Mesenchymal stem cell (in vitro differentiated cells and primary cell): ENCODE measurements around the gene SDF4.

Source experiments
- DNase-seq: peaks from one replicate; pipeline ENCODE4 v3.0.0-alpha.2; 2013
- H2AFZ ChIP-seq: one replicate; pipeline ENCODE4 v1.6.1; 2013; ENCODE audit warnings: low read depth, mild to moderate bottlenecking, control low read depth, inconsistent platforms, low read length, moderate library complexity
- H2AK5ac ChIP-seq: 2 replicates; pipeline ENCODE4 v1.6.1; 2013; ENCODE audit warnings: low read length, moderate library complexity, mild to moderate bottlenecking, inconsistent platforms; ENCODE audit not compliant: severe bottlenecking
- H2BK120ac ChIP-seq: one replicate; pipeline ENCODE4 v1.6.1; 2013; ENCODE audit warnings: low read depth, mild to moderate bottlenecking, inconsistent platforms, low read length, moderate library complexity
- H2BK12ac ChIP-seq, 2 experiments: one replicate each; pipeline ENCODE4 v1.6.1; 2013; ENCODE audit warnings: inconsistent platforms in 2 of 2, low read length in 2 of 2, mild to moderate bottlenecking in 2 of 2, moderate library complexity in 2 of 2, control low read depth in 1 of 2
- H2BK15ac ChIP-seq: one replicate; pipeline ENCODE4 v1.6.1; 2013; ENCODE audit warnings: mild to moderate bottlenecking, low read depth, inconsistent platforms; ENCODE audit not compliant: poor library complexity, severe bottlenecking
- H2BK5ac ChIP-seq: 2 replicates; pipeline ENCODE4 v1.6.1; 2013; ENCODE audit warnings: low read depth, mild to moderate bottlenecking, low read length, control low read depth, inconsistent platforms; ENCODE audit not compliant: poor library complexity, severe bottlenecking
- H3K14ac ChIP-seq, 2 experiments: one replicate each; pipeline ENCODE4 v1.6.1; 2013; ENCODE audit warnings: inconsistent platforms in 2 of 2, low read length in 2 of 2, control low read depth in 1 of 2, mild to moderate bottlenecking in 1 of 2, moderate library complexity in 1 of 2
- H3K18ac ChIP-seq, 2 experiments: one replicate each; pipeline ENCODE4 v1.6.1; 2013; ENCODE audit warnings: inconsistent platforms in 2 of 2, low read length in 2 of 2, control low read depth in 1 of 2, low read depth in 1 of 2, mild to moderate bottlenecking in 1 of 2
- H3K23ac ChIP-seq, 2 experiments: one replicate each; pipeline ENCODE4 v1.6.1; 2013; ENCODE audit warnings: inconsistent platforms in 2 of 2, low read length in 2 of 2, mild to moderate bottlenecking in 2 of 2, moderate library complexity in 2 of 2, control low read depth in 1 of 2
- H3K27ac ChIP-seq: 2 replicates; pipeline ENCODE4 v1.5.1; 2013; ENCODE audit warnings: mild to moderate bottlenecking, moderate library complexity, low read length, control low read depth, inconsistent platforms; ENCODE audit not compliant: poor library complexity, severe bottlenecking
- H3K27me3 ChIP-seq, 2 experiments: 2 replicates each; pipeline versions ENCODE4 v1.6.1 to v1.7.0; 2013; ENCODE audit warnings: low read length in 2 of 2, mild to moderate bottlenecking in 2 of 2, moderate library complexity in 2 of 2, control low read depth in 1 of 2, inconsistent platforms in 1 of 2; ENCODE audit not compliant: control insufficient read depth in 1 of 2, insufficient read depth in 1 of 2
- H3K36me3 ChIP-seq, 2 experiments: 2 replicates each; pipeline versions ENCODE4 v1.6.1 to v1.7.0; 2013; ENCODE audit warnings: low read length in 2 of 2, control low read depth in 1 of 2, inconsistent platforms in 1 of 2, low read depth in 1 of 2, mild to moderate bottlenecking in 1 of 2; ENCODE audit not compliant: insufficient read depth in 2 of 2, control insufficient read depth in 1 of 2
- H3K4ac ChIP-seq, 2 experiments: one replicate each; pipeline ENCODE4 v1.6.1; 2013; ENCODE audit warnings: inconsistent platforms in 2 of 2, low read length in 2 of 2, mild to moderate bottlenecking in 2 of 2, moderate library complexity in 2 of 2, control low read depth in 1 of 2, low read depth in 1 of 2
- H3K4me1 ChIP-seq: 2 replicates; pipeline ENCODE4 v1.6.1; 2013; ENCODE audit warnings: low read depth, low read length, control low read depth; ENCODE audit not compliant: control insufficient read depth, insufficient read depth
- H3K4me2 ChIP-seq: 2 replicates; pipeline ENCODE4 v1.6.1; 2013; ENCODE audit warnings: low read length, mild to moderate bottlenecking, inconsistent platforms; ENCODE audit not compliant: poor library complexity, severe bottlenecking
- H3K4me3 ChIP-seq, 2 experiments: 2 replicates each; pipeline versions ENCODE4 v1.5.1 to v1.7.0; 2013; ENCODE audit warnings: low read length in 2 of 2, mild to moderate bottlenecking in 2 of 2, control low read depth in 1 of 2, low read depth in 1 of 2; ENCODE audit not compliant: insufficient read depth in 1 of 2
- H3K79me1 ChIP-seq: replicated peaks from 2 replicates; pipeline ENCODE4 v1.6.1; 2013; ENCODE audit warnings: mild to moderate bottlenecking, control low read depth, low read length, inconsistent platforms; ENCODE audit not compliant: poor library complexity, severe bottlenecking
- H3K9ac ChIP-seq: 2 replicates; pipeline ENCODE4 v1.7.0; 2013; ENCODE audit warnings: mild to moderate bottlenecking, low read length, moderate library complexity
- H3K9me3 ChIP-seq: 2 replicates; pipeline ENCODE4 v1.7.0; 2013; ENCODE audit warnings: mild to moderate bottlenecking, low read length; ENCODE audit not compliant: control insufficient read depth
- H4K8ac ChIP-seq: one replicate; pipeline ENCODE4 v1.6.1; 2013; ENCODE audit warnings: inconsistent platforms, mild to moderate bottlenecking, low read length, moderate library complexity
- H4K91ac ChIP-seq: one replicate; pipeline ENCODE4 v1.6.1; 2013; ENCODE audit warnings: mild to moderate bottlenecking, low read length, inconsistent platforms
- WGBS: methylation state at CpG from one replicate; pipeline ENCODE4 v1.1.7; 2013; ENCODE audit warnings: mixed read lengths; 5-methylcytosine and 5-hydroxymethylcytosine counted together

The SDF4 gene

DNA sequence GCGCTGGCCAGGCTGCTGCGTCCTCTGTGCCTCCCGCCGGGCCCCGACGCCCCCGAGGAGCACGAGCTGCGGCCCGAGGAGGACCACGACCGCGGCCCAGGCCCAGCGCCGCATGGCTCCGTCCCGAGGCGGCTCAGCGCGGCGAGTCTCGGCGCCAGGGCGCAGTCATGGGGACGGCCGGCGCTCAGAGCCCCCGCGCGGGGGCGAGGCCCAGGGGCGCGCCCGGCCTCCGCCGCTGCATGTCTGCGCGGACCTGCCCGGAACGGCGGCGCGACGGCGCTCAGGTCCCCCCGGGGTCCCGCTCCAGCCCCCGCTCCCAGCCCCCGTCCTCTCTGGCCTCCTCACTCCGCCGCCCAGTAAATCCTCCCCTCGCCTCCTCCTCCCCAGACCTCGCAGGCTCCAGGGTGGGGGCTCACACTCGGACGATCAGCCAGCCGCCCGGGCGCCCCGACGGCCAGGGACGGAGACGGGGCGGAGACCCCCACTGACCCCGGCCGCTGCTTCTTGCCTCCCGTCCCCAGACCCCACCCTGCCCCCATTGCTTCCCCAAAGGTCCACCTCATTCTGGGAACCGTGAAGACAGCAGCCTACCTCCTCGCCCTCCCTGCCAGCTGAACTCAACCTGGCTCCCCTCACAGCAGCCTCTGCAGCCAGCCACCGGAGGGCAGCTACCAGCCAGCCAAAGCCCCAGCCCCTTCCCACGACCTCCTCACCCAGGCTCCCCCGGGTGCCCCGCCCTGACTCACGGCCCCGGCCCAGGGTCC is 15.0 kb upstream of the SDF4 start, which contains the start of gene C1QTNF12:
C1QTNF12 (minus strand) TSS at position 146 of the 764 bp plus-strand sequence; CDS start at position 114, 32 bp downstream.
- no peak within 1 kb of the TSS for H2BK5ac ChIP-seq
- peak within 1 kb of the TSS in 1 of 2 experiments; percentile 64 for H3K4ac ChIP-seq
- peaks cover 0 to 44% of the 10 kb centered on the region in 2 experiments for H3K36me3 ChIP-seq
- H4K8ac ChIP-seq, result peak within 1 kb of the TSS; percentile 54
- H4K91ac ChIP-seq, result peak within 1 kb of the TSS; percentile 39
- peak within 1 kb of the TSS; percentile 62 for H3K4me2 ChIP-seq
- no peak within 1 kb of the TSS for H3K9ac ChIP-seq
- H2BK15ac ChIP-seq, result peak within 1 kb of the TSS; percentile 89
- H3K27ac ChIP-seq, result no peak within 1 kb of the TSS
- H3K4me1 ChIP-seq, result peaks cover 32% of the 10 kb centered on the region
- peak within 1 kb of the TSS; percentile 62 to 82 for H3K18ac ChIP-seq
- peaks cover 6 to 20% of the 10 kb centered on the region in 2 experiments for H3K27me3 ChIP-seq
- no peak within 1 kb of the TSS for H2AK5ac ChIP-seq
- peak within 1 kb of the TSS in 1 of 2 experiments; percentile 86 for H3K14ac ChIP-seq
- H3K4me3 ChIP-seq, result peak within 1 kb of the TSS in 1 of 2 experiments; percentile 22
- H2BK12ac ChIP-seq, result peak within 1 kb of the TSS; percentile 54 to 55
- H2AFZ ChIP-seq, result no peak within 1 kb of the TSS
- no peak for DNase-seq
- no peak within 1 kb of the TSS for H2BK120ac ChIP-seq
- WGBS, result 13% methylated on average over 34 of the region's 74 CpGs
- no peaks in the 10 kb centered on the region for H3K9me3 ChIP-seq
- peaks cover 13% of the 10 kb centered on the region for H3K79me1 ChIP-seq
- peak within 1 kb of the TSS in 1 of 2 experiments; percentile 84 for H3K23ac ChIP-seq

DNA sequence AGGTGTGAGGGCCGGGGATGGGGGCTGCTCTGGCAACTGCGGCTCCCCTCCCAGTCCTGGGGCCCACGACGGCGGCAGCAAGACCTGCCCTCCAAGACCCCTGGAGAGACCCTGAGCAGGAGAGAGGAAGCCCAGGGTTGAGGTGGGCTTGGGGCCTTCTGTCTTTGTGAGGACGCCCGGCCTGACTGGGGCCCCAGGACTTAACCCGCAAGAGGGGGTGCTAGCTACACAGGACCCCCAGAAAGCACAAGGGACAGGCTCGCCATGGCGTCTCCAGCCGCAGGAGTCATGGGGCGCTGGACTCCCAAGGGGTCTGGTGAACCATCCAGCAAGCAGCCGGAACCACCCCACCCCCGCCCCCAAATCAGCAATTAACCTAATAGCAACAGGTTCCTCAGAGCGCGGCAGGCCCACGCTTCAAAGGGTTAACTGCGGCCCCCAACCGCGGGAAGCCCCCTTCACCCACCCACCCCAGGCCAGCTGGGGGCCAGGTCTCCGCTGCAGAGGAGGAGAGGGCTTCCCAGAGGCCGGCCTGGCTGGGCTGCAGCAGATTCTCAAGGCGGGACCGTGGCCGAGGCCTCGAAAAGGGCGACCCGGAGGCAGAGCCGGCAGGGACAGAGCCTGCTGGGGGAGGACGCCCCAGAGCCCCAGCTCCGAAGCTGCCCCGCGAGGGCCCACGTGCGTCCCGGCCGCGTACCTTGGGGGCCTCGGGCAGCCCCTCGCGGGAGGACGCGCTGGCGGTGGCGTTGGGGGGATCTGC is 14.2 kb upstream of the SDF4 start:
- Histone ChIP-seq H2BK120ac (no peak overlapping the region), H3K4me3 (no peak overlapping the region), H2AK5ac (no peak overlapping the region), H2AFZ (no peak overlapping the region), H2BK15ac (peak overlapping the region; percentile 89), H3K27me3 (peaks cover 6 to 20% of the 10 kb centered on the region in 2 experiments), H3K18ac (peak overlapping the region; percentile 62 to 82), H3K4ac (peak overlapping the region in 1 of 2 experiments; percentile 64), H3K4me2 (peak overlapping the region; percentile 62), H3K14ac (peak overlapping the region in 1 of 2 experiments; percentile 86), H3K79me1 (peaks cover 10% of the 10 kb centered on the region), H3K36me3 (peaks cover 0 to 38% of the 10 kb centered on the region in 2 experiments), H2BK12ac (peak overlapping the region; percentile 54 to 55), H2BK5ac (no peak overlapping the region), H3K23ac (peak overlapping the region in 1 of 2 experiments; percentile 84), H3K9me3 (no peaks in the 10 kb centered on the region), H4K8ac (peak overlapping the region; percentile 54), H4K91ac (peak overlapping the region; percentile 39), H3K4me1 (peaks cover 36% of the 10 kb centered on the region), H3K9ac (no peak overlapping the region), H3K27ac (no peak overlapping the region)
- DNase-seq, result no peak
- WGBS, result 54% methylated on average over 37 of the region's 45 CpGs

DNA sequence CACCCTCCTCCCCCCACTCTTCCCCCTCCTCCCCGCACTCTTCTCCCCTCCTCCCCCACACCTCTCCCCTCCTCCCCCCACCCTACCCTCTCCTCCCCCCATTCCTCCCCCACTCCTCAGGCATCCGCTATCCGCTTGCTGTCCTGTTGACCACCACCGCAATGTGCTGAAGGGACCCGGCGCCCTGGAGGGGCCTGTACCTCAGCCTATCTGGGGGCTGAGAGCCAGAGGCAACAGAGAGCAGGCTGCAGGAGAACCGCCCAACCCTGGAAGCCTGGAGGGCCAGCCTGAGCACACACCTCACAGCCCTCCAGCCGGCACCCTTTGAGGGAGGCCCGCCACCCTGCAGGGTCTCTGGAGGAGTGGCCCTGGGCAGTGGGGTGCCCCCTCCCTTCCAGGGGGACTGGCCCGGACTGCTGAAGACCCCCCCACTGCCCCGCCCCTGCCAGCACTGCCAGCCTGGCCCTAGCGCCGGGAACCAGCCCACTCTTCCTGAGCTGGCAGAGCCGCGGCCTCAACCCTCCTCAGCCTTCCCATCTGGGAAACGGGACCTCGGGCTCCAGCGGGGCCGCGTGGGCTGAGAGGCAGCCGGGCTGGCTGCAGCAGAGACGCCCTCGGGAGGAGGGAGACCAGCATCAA is 13.5 kb upstream of the SDF4 start:
- H3K18ac ChIP-seq, result no peak overlapping the region
- H3K4me2 ChIP-seq, result no peak overlapping the region
- H3K4me3 ChIP-seq, result no peak overlapping the region
- H3K9ac ChIP-seq, result no peak overlapping the region
- H2BK12ac ChIP-seq, result no peak overlapping the region
- H3K4me1 ChIP-seq, result peaks cover 34% of the 10 kb centered on the region
- no peak overlapping the region for H2BK5ac ChIP-seq
- no peak overlapping the region for H3K14ac ChIP-seq
- H3K9me3 ChIP-seq, result no peaks in the 10 kb centered on the region
- peaks cover 6 to 20% of the 10 kb centered on the region in 2 experiments for H3K27me3 ChIP-seq
- no peak overlapping the region for H2BK15ac ChIP-seq
- H2AK5ac ChIP-seq, result no peak overlapping the region
- no peak overlapping the region for H2BK120ac ChIP-seq
- H3K23ac ChIP-seq, result no peak overlapping the region
- H3K36me3 ChIP-seq, result peaks cover 0 to 32% of the 10 kb centered on the region in 2 experiments
- H3K4ac ChIP-seq, result no peak overlapping the region
- no peak overlapping the region for H4K91ac ChIP-seq
- DNase-seq, result no peak
- no peak overlapping the region for H2AFZ ChIP-seq
- 87% methylated on average over 22 of the region's 23 CpGs for WGBS
- H3K27ac ChIP-seq, result no peak overlapping the region
- peaks cover 6% of the 10 kb centered on the region for H3K79me1 ChIP-seq
- no peak overlapping the region for H4K8ac ChIP-seq
